Stimulated activated naive CD8-positive, alpha-beta T cell treated with anti-CD3 and anti-CD28 coated beads, Interleukin-15, amount 100 ng/mL, for 72 hours (primary cell): ENCODE measurements around the gene TMEM61.
A peak's percentile ranks its signal among the peaks of the same experiment; 100 is the strongest.
"Not testable (repeated sequence)": the region's sequence is repeated elsewhere in the genome, so short reads cannot be mapped to it uniquely, and the experiment has no call there.

Experiments used
- ATAC-seq: fragments of 150-1000 bp; cut with Tn5 transposase; 2 replicates; pipeline ENCODE4 v1.10.0; 2021; ENCODE audit warnings: mild to moderate bottlenecking, moderate library complexity
- DNase-seq, 2 donors: peaks; one replicate each; pipeline ENCODE4 v3.0.0; 2021 to 2022
- H3K27ac Mint-ChIP-seq, 2 donors: one replicate each; pipeline ENCODE4 v1.8.0; 2022; ENCODE audit warnings: mild to moderate bottlenecking in 2 of 2, mixed read lengths in 2 of 2, moderate library complexity in 2 of 2
- H3K27me3 Mint-ChIP-seq: one replicate; pipeline ENCODE4 v1.8.0; 2022; ENCODE audit warnings: mixed read lengths
- H3K4me1 Mint-ChIP-seq: one replicate; pipeline ENCODE4 v1.8.0; 2022; ENCODE audit warnings: mild to moderate bottlenecking, mixed read lengths
- H3K4me3 Mint-ChIP-seq, 2 donors: one replicate each; pipeline ENCODE4 v1.8.0; 2022; ENCODE audit warnings: mild to moderate bottlenecking in 2 of 2, mixed read lengths in 2 of 2, moderate library complexity in 1 of 2
- H3K9me3 Mint-ChIP-seq, 2 donors: one replicate each; pipeline ENCODE4 v1.8.0; 2022; ENCODE audit warnings: mixed read lengths in 2 of 2

Gene TMEM61

GRCh38 chr1:55024163-55024562, 43.7 kb downstream of the TMEM61 start:
- not testable (repeated sequence) for H3K27ac Mint-ChIP-seq, H3K27me3 Mint-ChIP-seq, DNase-seq

GRCh38 chr1:55026682-55027081, 46.3 kb downstream of the TMEM61 start:
- H3K4me3 Mint-ChIP-seq, DNase-seq, H3K4me1 Mint-ChIP-seq, H3K27ac Mint-ChIP-seq, ATAC-seq, H3K27me3 Mint-ChIP-seq, H3K9me3 Mint-ChIP-seq: not testable (repeated sequence)

More at GRCh38 chr1:55024163-55024562, 43.7 kb downstream of the TMEM61 start:
- not testable (repeated sequence) for H3K4me1 Mint-ChIP-seq, H3K9me3 Mint-ChIP-seq, ATAC-seq, H3K4me3 Mint-ChIP-seq

GRCh38 chr1:55031098-55031497, 50.7 kb downstream of the TMEM61 start:
- not testable (repeated sequence) for H3K27ac Mint-ChIP-seq, H3K4me3 Mint-ChIP-seq, ATAC-seq, H3K9me3 Mint-ChIP-seq, H3K4me1 Mint-ChIP-seq, DNase-seq
- peaks cover 35% of the 10 kb centered on the region for H3K27me3 Mint-ChIP-seq

- Mint-ChIP-seq H3K4me1 (no peaks in the 10 kb centered on the region), H3K27ac (no peak overlapping the region), H3K4me3 (no peak overlapping the region), H3K9me3 (no peaks in the 10 kb centered on the region), H3K27me3 (peaks cover 56% of the 10 kb centered on the region)
- DNase-seq (no peak), ATAC-seq (no peak)
Observed at GRCh38 chr1:55033265-55033614, 52.8 kb downstream of the TMEM61 start.

- H3K4me3 Mint-ChIP-seq: no peak overlapping the region
- H3K9me3 Mint-ChIP-seq: no peaks in the 10 kb centered on the region
- DNase-seq: no peak
- H3K27me3 Mint-ChIP-seq: peaks cover 70% of the 10 kb centered on the region
- no peak for ATAC-seq
- H3K4me1 Mint-ChIP-seq: peaks cover 4% of the 10 kb centered on the region
- H3K27ac Mint-ChIP-seq: no peak overlapping the region
Observed at GRCh38 chr1:55034476-55035133, 54.2 kb downstream of the TMEM61 start.

GRCh38 chr1:55035904-55036303, 55.5 kb downstream of the TMEM61 start:
- peaks cover 11% of the 10 kb centered on the region for H3K4me1 Mint-ChIP-seq
- peaks cover 83% of the 10 kb centered on the region for H3K27me3 Mint-ChIP-seq
- ATAC-seq (no peak), DNase-seq (no peak)
- H3K4me3 Mint-ChIP-seq: no peak overlapping the region
- H3K9me3 Mint-ChIP-seq: no peaks in the 10 kb centered on the region
- no peak overlapping the region for H3K27ac Mint-ChIP-seq

GRCh38 chr1:55037733-55038551, 57.5 kb downstream of the TMEM61 start:
- H3K4me3 Mint-ChIP-seq: no peak overlapping the region
- H3K27me3 Mint-ChIP-seq: peaks cover 92% of the 10 kb centered on the region
- no peaks in the 10 kb centered on the region for H3K9me3 Mint-ChIP-seq
- DNase-seq: no peak
- ATAC-seq: no peak
- peaks cover 11% of the 10 kb centered on the region for H3K4me1 Mint-ChIP-seq
- peak overlapping the region in 1 of 2 donors; percentile 38 for H3K27ac Mint-ChIP-seq

- no peak for ATAC-seq
- Mint-ChIP-seq H3K4me3 (no peak overlapping the region), H3K4me1 (peaks cover 11% of the 10 kb centered on the region), H3K9me3 (no peaks in the 10 kb centered on the region), H3K27me3 (peaks cover 86% of the 10 kb centered on the region), H3K27ac (no peak overlapping the region)
- no peak for DNase-seq
Observed at GRCh38 chr1:55038552-55038838, 58.1 kb downstream of the TMEM61 start.

- no peak for ATAC-seq
- no peak for DNase-seq
- Mint-ChIP-seq H3K27me3 (peaks cover 83% of the 10 kb centered on the region), H3K27ac (no peak overlapping the region), H3K4me3 (no peak overlapping the region), H3K4me1 (peaks cover 11% of the 10 kb centered on the region), H3K9me3 (no peaks in the 10 kb centered on the region)
Observed at GRCh38 chr1:55038974-55039341, 58.5 kb downstream of the TMEM61 start.

- no peak within 1 kb of the TSS for H3K4me3 Mint-ChIP-seq
- H3K9me3 Mint-ChIP-seq: no peaks in the 10 kb centered on the region
- ATAC-seq: peak; percentile 39
- H3K27me3 Mint-ChIP-seq: peaks cover 80% of the 10 kb centered on the region
- H3K27ac Mint-ChIP-seq: peak within 1 kb of the TSS in 1 of 2 donors; percentile 61
- peaks cover 11% of the 10 kb centered on the region for H3K4me1 Mint-ChIP-seq
- DNase-seq: no peak
Observed at GRCh38 chr1:55039342-55040082, 59.1 kb downstream of the TMEM61 start, which contains the start of gene PCSK9. TSS of gene PCSK9 (plus strand) at chr1:55039548. CDS start at chr1:55039838, 290 bp downstream.

GRCh38 chr1:55040083-55040932, 59.9 kb downstream of the TMEM61 start:
- Mint-ChIP-seq H3K27ac (peak overlapping the region in 1 of 2 donors; percentile 61), H3K9me3 (no peaks in the 10 kb centered on the region), H3K4me3 (no peak overlapping the region), H3K27me3 (peaks cover 72% of the 10 kb centered on the region), H3K4me1 (peaks cover 11% of the 10 kb centered on the region)
- no peak for DNase-seq
- ATAC-seq: no peak

- H3K27me3 Mint-ChIP-seq: peaks cover 65% of the 10 kb centered on the region
- ATAC-seq: peak; percentile 15
- peaks cover 11% of the 10 kb centered on the region for H3K4me1 Mint-ChIP-seq
Observed at GRCh38 chr1:55040933-55041494, 60.6 kb downstream of the TMEM61 start.

GRCh38 chr1:55041613-55042012, 61.2 kb downstream of the TMEM61 start:
- Mint-ChIP-seq H3K4me1 (peaks cover 11% of the 10 kb centered on the region), H3K9me3 (no peaks in the 10 kb centered on the region), H3K27me3 (peaks cover 59% of the 10 kb centered on the region), H3K27ac (no peak overlapping the region), H3K4me3 (no peak overlapping the region)
- ATAC-seq (no peak), DNase-seq (no peak)

More at GRCh38 chr1:55040933-55041494, 60.6 kb downstream of the TMEM61 start:
- no peak for DNase-seq
- Mint-ChIP-seq H3K4me3 (no peak overlapping the region), H3K9me3 (no peaks in the 10 kb centered on the region), H3K27ac (no peak overlapping the region)
